GM19043 (cell line): ENCODE results near the gene SNX15.

Experiments used
- ATAC-seq: cut with Tn5 transposase; IDR thresholded peaks from one replicate; pipeline ENCODE4 v1.9.1; 2021; ENCODE audit warnings: low read depth; ENCODE audit not compliant: unreplicated experiment

Gene SNX15

GRCh38 chr11:65078786-65079342 lies 51.6 kb downstream of the SNX15 start:
- no peak for ATAC-seq

- no peak for ATAC-seq
Measured at GRCh38 chr11:65083134-65083833, 56.0 kb downstream of the SNX15 start.

- peak; percentile 77 for ATAC-seq
Measured at GRCh38 chr11:65083834-65084597, 56.8 kb downstream of the SNX15 start, which contains the start of the genes CDCA5 and ZFPL1. TSS of gene CDCA5 (minus strand) at chr11:65084040. CDS start at chr11:65083978, 62 bp downstream. TSS of gene ZFPL1 (plus strand) at chr11:65084222. CDS start at chr11:65084699, 477 bp downstream.

GRCh38 chr11:65084598-65085375 lies 57.5 kb downstream of the SNX15 start:
- no peak for ATAC-seq

- no peak for ATAC-seq
Measured at GRCh38 chr11:65085446-65085845, 58.2 kb downstream of the SNX15 start.

GRCh38 chr11:65086809-65087208 lies 59.6 kb downstream of the SNX15 start:
- no peak for ATAC-seq

GRCh38 chr11:65087216-65087615 lies 60.0 kb downstream of the SNX15 start:
- ATAC-seq = no peak

- ATAC-seq = no peak
Measured at GRCh38 chr11:65087827-65088226, 60.6 kb downstream of the SNX15 start.

GRCh38 chr11:65089621-65090020 lies 62.4 kb downstream of the SNX15 start:
- ATAC-seq = no peak
